H1 (cell line): Measurements from ENCODE around the gene RELCH. TPM values are rescaled to one million over a fixed set of nuclear protein-coding genes. Genes with fewer than 3 reads are reported as not detected.

Experiments
- BRCA1 ChIP-seq: IDR thresholded peaks from 2 replicates; pipeline ENCODE4 v1.6.1; 2012; ENCODE audit warnings: low read depth, low read length, improper control_type of control experiment
- CBX5 ChIP-seq: fragments of 300-800, 300-1000 bp; sonication (generic); IDR thresholded peaks from 2 replicates; pipeline ENCODE4 v1.7.1; 2016; ENCODE audit warnings: antibody characterized with exemption, low read length, low read depth
- CBX8 ChIP-seq: fragments of 300-800, 300-1000 bp; sonication (generic); IDR thresholded peaks from 2 replicates; pipeline ENCODE4 v1.7.1; 2016; ENCODE audit warnings: low read depth, low read length, borderline replicate concordance
- EP300 ChIP-seq, 2 experiments: IDR thresholded peaks; 1 replicate in 1 of 2; 2 replicates in 1 of 2; pipeline ENCODE4 v1.6.1; 2011 to 2012; ENCODE audit warnings: low read depth in 2 of 2, low read length in 2 of 2, mild to moderate bottlenecking in 2 of 2, borderline replicate concordance in 1 of 2, inconsistent platforms in 1 of 2, moderate library complexity in 1 of 2
- FOSL1 ChIP-seq: IDR thresholded peaks from 2 replicates; pipeline ENCODE4 v1.6.1; 2011; ENCODE audit warnings: mild to moderate bottlenecking, low read depth, low read length, moderate library complexity; ENCODE audit not compliant: insufficient read depth
- JUND ChIP-seq: IDR thresholded peaks from 2 replicates; pipeline ENCODE4 v1.6.1; 2011; ENCODE audit warnings: mild to moderate bottlenecking, improper control_type of control experiment, low read length
- KDM4A ChIP-seq: IDR thresholded peaks from one replicate; pipeline ENCODE4 v1.7.1; 2012; ENCODE audit warnings: low read depth, mild to moderate bottlenecking, moderate library complexity, low read length, inconsistent platforms; ENCODE audit not compliant: severe bottlenecking
- KDM5A ChIP-seq: fragments of 200-600 bp; IDR thresholded peaks from 2 replicates; pipeline ENCODE4 v1.7.1; 2012; ENCODE audit warnings: mild to moderate bottlenecking, low read length, inconsistent platforms, mixed read lengths
- MAFK ChIP-seq: IDR thresholded peaks from 2 replicates; pipeline ENCODE4 v1.6.1; 2012; ENCODE audit warnings: low read depth, mild to moderate bottlenecking, improper control_type of control experiment, low read length
- NRF1 ChIP-seq: IDR thresholded peaks from 2 replicates; pipeline ENCODE4 v1.6.1; 2011; ENCODE audit warnings: mild to moderate bottlenecking, low read depth, low read length, improper control_type of control experiment
- POLR2A ChIP-seq, 2 experiments: IDR thresholded peaks; 1 replicate in 1 of 2; 2 replicates in 1 of 2; pipeline ENCODE4 v1.6.1; 2011; ENCODE audit warnings: low read depth in 2 of 2, low read length in 2 of 2, mild to moderate bottlenecking in 2 of 2; ENCODE audit errors: control extremely low read depth in 1 of 2
- POLR2AphosphoS5 ChIP-seq: IDR thresholded peaks from 2 replicates; pipeline ENCODE4 v1.6.1; 2011; ENCODE audit warnings: low read depth, low read length
- SIX5 ChIP-seq: IDR thresholded peaks from 2 replicates; pipeline ENCODE4 v1.6.1; 2011; ENCODE audit warnings: mild to moderate bottlenecking, low read depth, low read length
- SP4 ChIP-seq: IDR thresholded peaks from 2 replicates; pipeline ENCODE4 v1.6.1; 2012; ENCODE audit warnings: low read length, inconsistent platforms
- TAF1 ChIP-seq: IDR thresholded peaks from 2 replicates; pipeline ENCODE4 v1.6.1; 2011; ENCODE audit warnings: mild to moderate bottlenecking, low read depth, low read length
- TAF7 ChIP-seq: optimal IDR thresholded peaks from 2 replicates; pipeline ENCODE3; 2011; ENCODE audit warnings: low read depth, mild to moderate bottlenecking, inconsistent platforms, low read length, moderate library complexity, borderline replicate concordance
- YY1 ChIP-seq: IDR thresholded peaks from 2 replicates; pipeline ENCODE4 v1.6.1; 2011; ENCODE audit warnings: low read depth, mild to moderate bottlenecking, low read length
- ZNF274 ChIP-seq: IDR thresholded peaks from 2 replicates; pipeline ENCODE4 v1.7.0; 2012; ENCODE audit warnings: low read length, borderline replicate concordance; ENCODE audit errors: extremely low read depth
- polyA plus RNA-seq, 7 experiments: library from polyadenylated mRNA; depleted of rRNA in 3 of 7; stranded (reverse) in 5 of 7; unstranded in 2 of 7; fragments of >200 nt in 5 of 7; fragments of 200-250 nt in 2 of 7; gene quantifications; 1 replicate in 5 of 7; 2 replicates in 1 of 7; 4 replicates in 1 of 7; pipeline versions ENCODE4 v1.2.1 to v1.2.3, GENCODE V29; 2011 to 2013; ENCODE audit warnings: missing spikeins in 2 of 7, mixed read lengths in 2 of 7
- total RNA-seq: library from RNA; stranded (reverse); fragmentation: NEBNext Ultra II Directional; extraction: Animal tissue kit (Norgen Biotek cat#: 25700); gene quantifications from 2 replicates; pipeline ENCODE4 v1.2.1, GENCODE V29; 2021
- TF ChIP-seq, protein P1 (sequence below): IDR thresholded peaks from 2 replicates; pipeline ENCODE4 v1.6.1; 2011; ENCODE audit warnings: low read depth, mild to moderate bottlenecking, low read length; ENCODE audit not compliant: insufficient read depth
- TF ChIP-seq, protein P2 (sequence below): IDR thresholded peaks from 2 replicates; pipeline ENCODE4 v1.6.1; 2012; ENCODE audit warnings: inconsistent platforms

RELCH gene
- total and polyA plus RNA-seq, 2 of the 8 experiments (the other 6 are each of a cell fraction or from before 2014, with no cell fraction given) = 7.3 to 26.9 TPM

DNA sequence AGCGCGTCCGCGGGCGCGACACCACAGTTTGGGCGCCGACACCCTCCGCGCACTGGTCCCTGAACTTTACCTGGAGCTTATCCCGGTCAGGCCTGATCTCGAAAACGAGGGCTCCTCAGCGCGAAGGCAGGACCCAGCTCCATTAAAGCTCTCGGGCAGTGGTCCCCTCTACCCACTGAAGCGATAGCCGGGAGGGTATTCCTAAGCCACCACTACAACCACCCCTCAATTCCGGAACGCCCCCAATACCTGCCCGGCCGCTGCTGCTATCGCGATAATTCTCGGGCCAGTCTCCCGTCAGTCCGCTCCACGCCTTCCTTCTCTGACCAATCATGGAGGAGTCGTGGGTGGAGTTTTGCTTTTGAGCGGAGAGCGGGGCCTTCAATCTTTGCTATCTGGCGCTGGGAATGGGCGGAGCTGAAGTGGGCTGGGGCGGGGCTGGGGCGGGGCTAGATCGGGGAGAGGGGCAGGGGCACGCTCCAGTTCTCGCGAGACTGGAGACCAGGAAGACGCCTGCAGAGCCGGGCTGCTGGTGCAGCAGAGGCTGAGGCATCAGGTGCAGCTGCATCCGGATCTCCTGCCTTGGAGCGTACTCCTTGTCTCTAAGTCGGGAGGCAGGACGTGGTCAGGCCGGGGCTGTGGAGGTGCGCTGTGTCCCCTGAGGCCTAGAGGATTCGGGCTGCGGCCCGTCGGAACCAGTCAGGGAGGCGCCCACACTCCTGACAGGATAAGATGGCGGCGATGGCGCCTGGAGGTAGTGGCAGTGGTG, at the start of gene RELCH, which contains the start of gene PIGN (continued):
- TF ChIP-seq, protein P1, sequence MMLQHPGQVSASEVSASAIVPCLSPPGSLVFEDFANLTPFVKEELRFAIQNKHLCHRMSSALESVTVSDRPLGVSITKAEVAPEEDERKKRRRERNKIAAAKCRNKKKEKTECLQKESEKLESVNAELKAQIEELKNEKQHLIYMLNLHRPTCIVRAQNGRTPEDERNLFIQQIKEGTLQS = no peak
- peak; percentile 90 to 92 for TF ChIP-seq POLR2A (IDR thresholded peaks at IDR 0.05; ENCODE audit: control extremely low read depth in 1 of 2, low read depth in 2 of 2, low read length in 2 of 2)
- TF ChIP-seq BRCA1 = peak; percentile 81
- peak; percentile 91 for TF ChIP-seq YY1
- TF ChIP-seq CBX5 = no peak
- no peak for TF ChIP-seq FOSL1
- TF ChIP-seq SIX5 = no peak
- no peak for TF ChIP-seq KDM5A
- peak; percentile 95 for TF ChIP-seq POLR2AphosphoS5
- no peak for TF ChIP-seq EP300 (IDR thresholded peaks at IDR 0.05; ENCODE audit: borderline replicate concordance in 1 of 2, low read depth in 2 of 2, low read length in 2 of 2)
- no peak for TF ChIP-seq MAFK
- no peak for TF ChIP-seq ZNF274
- peak; percentile 76; the same call in 1 of the 2 replicates for TF ChIP-seq SP4
- TF ChIP-seq JUND = no peak
- TF ChIP-seq KDM4A = peak; percentile 67
- peak; percentile 65 for TF ChIP-seq TAF7
- no peak for TF ChIP-seq NRF1
- TF ChIP-seq, protein P2, sequence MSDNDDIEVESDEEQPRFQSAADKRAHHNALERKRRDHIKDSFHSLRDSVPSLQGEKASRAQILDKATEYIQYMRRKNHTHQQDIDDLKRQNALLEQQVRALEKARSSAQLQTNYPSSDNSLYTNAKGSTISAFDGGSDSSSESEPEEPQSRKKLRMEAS = peak; percentile 31; the same call in 1 of the 2 replicates
- no peak for TF ChIP-seq CBX8
- TF ChIP-seq TAF1 = peak; percentile 80
